GM23338 (cell line): ENCODE data around the gene SLC10A3. TPM values are rescaled to one million over a fixed set of nuclear protein-coding genes. Genes with fewer than 3 reads are reported as not detected.

Experiments used
- ATAC-seq: fragments of 200-7000 bp; cut with Tn5 transposase; 3 replicates; pipeline ENCODE4 v1.9.1; 2020
- DNase-seq: peaks from one replicate; pipeline ENCODE4 v3.0.0-alpha.2; 2015; ENCODE audit warnings: low spot score
- H2AFZ ChIP-seq: fragments of 200-600 bp; sonication (generic); 2 replicates; pipeline ENCODE4 v1.8.0; 2016; ENCODE audit warnings: antibody characterized with exemption, mild to moderate bottlenecking, moderate library complexity
- H3F3A ChIP-seq: fragments of 200-600 bp; sonication (generic); replicated peaks from 2 replicates; pipeline ENCODE4 v1.8.0; 2017; ENCODE audit warnings: antibody characterized with exemption, mixed run types, low read depth
- H3K27ac ChIP-seq: fragments of 200-600 bp; sonication (generic); 2 replicates; pipeline ENCODE4 v1.6.1; 2016; ENCODE audit warnings: low read depth
- H3K27me3 ChIP-seq: fragments of 200-600 bp; sonication (generic); 2 replicates; pipeline ENCODE4 v1.8.0; 2016; ENCODE audit warnings: mild to moderate bottlenecking, mixed run types, moderate library complexity; ENCODE audit not compliant: insufficient read depth
- H3K36me3 ChIP-seq: fragments of 200-600 bp; sonication (generic); 2 replicates; pipeline ENCODE4 v1.8.0; 2016; ENCODE audit warnings: mild to moderate bottlenecking; ENCODE audit not compliant: insufficient read depth
- H3K4me1 ChIP-seq: fragments of 200-600 bp; sonication (generic); 2 replicates; pipeline ENCODE4 v1.8.0; 2016; ENCODE audit warnings: mild to moderate bottlenecking, moderate library complexity; ENCODE audit not compliant: insufficient read depth
- H3K4me2 ChIP-seq: fragments of 200-600 bp; sonication (generic); 2 replicates; pipeline ENCODE4 v1.7.1; 2017; ENCODE audit warnings: mixed run types
- H3K4me3 ChIP-seq: fragments of 200-600 bp; sonication (generic); 2 replicates; pipeline ENCODE4 v1.6.1; 2016; ENCODE audit warnings: mixed run types
- H3K79me2 ChIP-seq: fragments of 200-600 bp; sonication (generic); replicated peaks from 2 replicates; pipeline ENCODE4 v1.8.0; 2017; ENCODE audit warnings: mild to moderate bottlenecking; ENCODE audit not compliant: insufficient read depth
- H3K9me2 ChIP-seq: fragments of 200-600 bp; sonication (generic); 2 replicates; pipeline ENCODE4 v1.8.0; 2017; ENCODE audit not compliant: insufficient read depth
- H4K20me1 ChIP-seq: fragments of 200-600 bp; sonication (generic); replicated peaks from 2 replicates; pipeline ENCODE4 v1.8.0; 2017; ENCODE audit warnings: mild to moderate bottlenecking; ENCODE audit not compliant: insufficient read depth
- H3K27ac Mint-ChIP-seq: 2 replicates; pipeline ENCODE4 v1.8.0; 2020; ENCODE audit warnings: inconsistent platforms, mild to moderate bottlenecking, moderate library complexity, mixed read lengths
- H3K27me3 Mint-ChIP-seq: 3 replicates; pipeline ENCODE4 v1.8.0; 2022; ENCODE audit warnings: low read depth, mild to moderate bottlenecking, moderate library complexity, mixed read lengths, inconsistent platforms; ENCODE audit not compliant: insufficient read depth, poor library complexity
- H3K36me3 Mint-ChIP-seq: 3 replicates; pipeline ENCODE4 v1.8.0; 2021; ENCODE audit warnings: low read depth, mild to moderate bottlenecking, inconsistent platforms, moderate library complexity, mixed read lengths
- H3K4me1 Mint-ChIP-seq: 3 replicates; pipeline ENCODE4 v1.8.0; 2020; ENCODE audit warnings: mild to moderate bottlenecking, inconsistent platforms, mixed read lengths
- H3K4me3 Mint-ChIP-seq: 3 replicates; pipeline ENCODE4 v1.8.0; 2021; ENCODE audit warnings: moderate library complexity, mild to moderate bottlenecking, inconsistent platforms, mixed read lengths
- H3K9me3 Mint-ChIP-seq: 3 replicates; pipeline ENCODE4 v1.8.0; 2020; ENCODE audit warnings: moderate library complexity, mild to moderate bottlenecking, inconsistent platforms, mixed read lengths
- EZH2 ChIP-seq: fragments of 200-600 bp; sonication (generic); IDR thresholded peaks from one replicate; pipeline ENCODE4 v1.8.0; 2017; ENCODE audit warnings: antibody characterized with exemption, mild to moderate bottlenecking, low read depth; ENCODE audit not compliant: unreplicated experiment
- JUNB ChIP-seq: IDR thresholded peaks from one replicate; pipeline ENCODE4 v1.6.1; 2016; ENCODE audit warnings: antibody characterized with exemption; ENCODE audit not compliant: unreplicated experiment
- NANOG ChIP-seq: IDR thresholded peaks from 2 replicates; pipeline ENCODE4 v1.6.1; 2016; ENCODE audit warnings: antibody characterized with exemption, borderline replicate concordance
- POLR2AphosphoS5 ChIP-seq: IDR thresholded peaks from 2 replicates; pipeline ENCODE4 v1.6.1; 2016; ENCODE audit warnings: antibody characterized with exemption, low read depth
- ZNF462 ChIP-seq: fragments of 250-450 bp; sonication (Bioruptor Pico); IDR thresholded peaks from 2 replicates; pipeline ENCODE4 v1.5.0; 2020; ENCODE audit warnings: mild to moderate bottlenecking, moderate library complexity
- polyA plus RNA-seq: library from polyadenylated mRNA; unstranded; fragments of >200 nt; fragmentation: Nextera tagmentation; extraction: Ambion mirVana; gene quantifications from 2 replicates; pipeline ENCODE4 v1.2.1, GENCODE V29; 2016
- total RNA-seq: library from RNA; depleted of rRNA; stranded (reverse); fragments of >200 nt; shearing (Covaris generic); gene quantifications from 2 replicates; pipeline ENCODE4 v1.2.3, GENCODE V29; 2014

The SLC10A3 gene
- total and polyA plus RNA-seq, 2 experiments from 2014 or later: 7.6 to 17.6 TPM

- TF ChIP-seq JUNB (no peak), NANOG (no peak), POLR2AphosphoS5 (no peak), EZH2 (no peak)
Observed at GRCh38 chrX:154464806-154465365, 25.5 kb downstream of the SLC10A3 start (continued).

- H3K4me3 Mint-ChIP-seq: no peak overlapping the region
- TF ChIP-seq ZNF462 (CRISPR knock-in tag): no peak
- H3K36me3 Mint-ChIP-seq: peaks cover 10% of the 10 kb centered on the region; the same call in 2 of the 3 replicates
- H3K4me3 ChIP-seq: no peak overlapping the region
- no peaks in the 10 kb centered on the region for H3K9me3 Mint-ChIP-seq
- ATAC-seq (no peak), DNase-seq (no peak)
- H3K4me2 ChIP-seq: no peak overlapping the region
- no peaks in the 10 kb centered on the region for H3K4me1 ChIP-seq
- H3K27me3 ChIP-seq: no peaks in the 10 kb centered on the region
- H3K36me3 ChIP-seq: no peaks in the 10 kb centered on the region
- no peaks in the 10 kb centered on the region for H3K79me2 ChIP-seq
- no peak overlapping the region for H2AFZ ChIP-seq
- H4K20me1 ChIP-seq: no peaks in the 10 kb centered on the region
- no peak overlapping the region for H3K27ac Mint-ChIP-seq
- no peaks in the 10 kb centered on the region for H3K27me3 Mint-ChIP-seq
- no peak overlapping the region for H3K27ac ChIP-seq
- H3K9me2 ChIP-seq: no peaks in the 10 kb centered on the region
- no peaks in the 10 kb centered on the region for H3F3A ChIP-seq
- H3K4me1 Mint-ChIP-seq: no peaks in the 10 kb centered on the region
Observed at GRCh38 chrX:154463611-154464220, 26.7 kb downstream of the SLC10A3 start.
